ENCODE data around the gene FGF1.

FGF1 gene

GRCh38 chr5:142572006-142572405 is 113.9 kb downstream of the FGF1 start:
- in situ Hi-C loops (cut with MboI; ENCODE audit: low pct_unique_long_range_greater_than_20kb, low sequenced_read_pairs, unreplicated experiment), result no loop called here
- no peak for DNase-seq (ENCODE audit: low spot score)
- TF ChIP-seq CTCF (IDR thresholded peaks at IDR 0.05; ENCODE audit: extremely low read depth, insufficient read depth, missing control alignments), result no peak

- no peak for DNase-seq (ENCODE audit: low spot score)
- TF ChIP-seq CTCF (IDR thresholded peaks at IDR 0.05; ENCODE audit: extremely low read depth, insufficient read depth, missing control alignments), result no peak
- in situ Hi-C loops (cut with MboI; ENCODE audit: low pct_unique_long_range_greater_than_20kb, low sequenced_read_pairs, unreplicated experiment), result no loop called here
These were observed 114.5 kb downstream of the FGF1 start for GRCh38 chr5:142571371-142571770.

- DNase-seq (ENCODE audit: low spot score), result no peak
- in situ Hi-C loops (cut with MboI; ENCODE audit: low pct_unique_long_range_greater_than_20kb, low sequenced_read_pairs, unreplicated experiment), result no loop called here
These were observed 116.0 kb downstream of the FGF1 start for GRCh38 chr5:142569905-142570304.

GRCh38 chr5:142568996-142569335 is 116.9 kb downstream of the FGF1 start:
- in situ Hi-C loops (cut with MboI; ENCODE audit: low pct_unique_long_range_greater_than_20kb, low sequenced_read_pairs, unreplicated experiment), result no loop called here
- DNase-seq (ENCODE audit: low spot score), result no peak
- no peak for TF ChIP-seq CTCF (IDR thresholded peaks at IDR 0.05; ENCODE audit: extremely low read depth, insufficient read depth, missing control alignments)

More at GRCh38 chr5:142569905-142570304, 116.0 kb downstream of the FGF1 start:
- TF ChIP-seq CTCF (IDR thresholded peaks at IDR 0.05; ENCODE audit: extremely low read depth, insufficient read depth, missing control alignments), result no peak

GRCh38 chr5:142568283-142568995 is 117.5 kb downstream of the FGF1 start:
- no peak for DNase-seq (ENCODE audit: low spot score)
- TF ChIP-seq CTCF (IDR thresholded peaks at IDR 0.05; ENCODE audit: extremely low read depth, insufficient read depth, missing control alignments), result no peak
- in situ Hi-C loops (cut with MboI; ENCODE audit: low pct_unique_long_range_greater_than_20kb, low sequenced_read_pairs, unreplicated experiment), result no loop called here

GRCh38 chr5:142561486-142562097 is 124.3 kb downstream of the FGF1 start:
- in situ Hi-C loops (cut with MboI; ENCODE audit: low pct_unique_long_range_greater_than_20kb, low sequenced_read_pairs, unreplicated experiment), result no loop called here
- no peak for DNase-seq (ENCODE audit: low spot score)
- no peak for TF ChIP-seq CTCF (IDR thresholded peaks at IDR 0.05; ENCODE audit: extremely low read depth, insufficient read depth, missing control alignments)
